ENCODE measurements around the gene MRPS31. TPM values are rescaled to one million over a fixed set of nuclear protein-coding genes. Genes with fewer than 3 reads are reported as not detected.

Gene MRPS31
- total RNA-seq, 1 experiment from 2014 or later = 10.9 TPM

- Histone ChIP-seq H3K36me3 (ENCODE audit: control insufficient read depth, insufficient read depth, low read length) (no peaks in the 10 kb centered on the region), H3K27ac (ENCODE audit: low read length) (no peak overlapping the region), H3K4me1 (ENCODE audit: control insufficient read depth, insufficient read depth, low read length) (no peaks in the 10 kb centered on the region), H3K9me3 (ENCODE audit: control insufficient read depth, insufficient read depth, low read depth, low read length) (no peaks in the 10 kb centered on the region), H3K4me3 (ENCODE audit: low read depth in 2 of 2, low read length in 2 of 2) (no peak overlapping the region), H3K27me3 (ENCODE audit: control insufficient read depth, insufficient read depth, low read length) (no peaks in the 10 kb centered on the region)
- ATAC-seq = no peak
- no peak for DNase-seq (ENCODE audit: low read depth, low spot score)
- no TSS peak for BruUV-seq (replicated peaks)
- in situ Hi-C loops (cut with HindIII; ENCODE audit: low pct_unique_long_range_greater_than_20kb, low sequenced_read_pairs) = no loop called here
- ChIA-PET POLR2A (no interaction called here), CTCF (no interaction called here)
- intact Hi-C loops (cut with micrococcal nuclease; ENCODE audit: unreplicated experiment) = no loop called here
- TF ChIP-seq TCF7L2 (IDR thresholded peaks at IDR 0.05; ENCODE audit: low read depth, low read length) (no peak), REST (IDR thresholded peaks at IDR 0.05; ENCODE audit: insufficient read depth in 1 of 2, low read depth in 2 of 2, low read length in 1 of 2) (no peak), POLR2AphosphoS5 (IDR thresholded peaks at IDR 0.05; ENCODE audit: low read depth, low read length) (no peak), SIN3A (IDR thresholded peaks at IDR 0.05; ENCODE audit: borderline replicate concordance, insufficient read depth, low read depth, low read length) (no peak)
Measured at GRCh38 chr13:40706439-40706838, 64.6 kb downstream of the MRPS31 start.

GRCh38 chr13:40697711-40698110, 73.3 kb downstream of the MRPS31 start:
- ChIA-PET CTCF (no interaction called here), POLR2A (no interaction called here)
- Histone ChIP-seq H3K27me3 (ENCODE audit: control insufficient read depth, insufficient read depth, low read length) (no peaks in the 10 kb centered on the region), H3K27ac (ENCODE audit: low read length) (no peak overlapping the region), H3K4me3 (ENCODE audit: low read depth in 2 of 2, low read length in 2 of 2) (no peak overlapping the region), H3K36me3 (ENCODE audit: control insufficient read depth, insufficient read depth, low read length) (no peaks in the 10 kb centered on the region), H3K4me1 (ENCODE audit: control insufficient read depth, insufficient read depth, low read length) (no peaks in the 10 kb centered on the region), H3K9me3 (ENCODE audit: control insufficient read depth, insufficient read depth, low read depth, low read length) (no peaks in the 10 kb centered on the region)
- BruUV-seq (replicated peaks) = no TSS peak
- DNase-seq (ENCODE audit: low read depth, low spot score) (no peak), ATAC-seq (no peak)
- in situ Hi-C loops (cut with HindIII; ENCODE audit: low pct_unique_long_range_greater_than_20kb, low sequenced_read_pairs) = no loop called here
- TF ChIP-seq POLR2AphosphoS5 (IDR thresholded peaks at IDR 0.05; ENCODE audit: low read depth, low read length) = no peak
- no peak for TF ChIP-seq SIN3A (IDR thresholded peaks at IDR 0.05; ENCODE audit: borderline replicate concordance, insufficient read depth, low read depth, low read length)
- TF ChIP-seq REST (IDR thresholded peaks at IDR 0.05; ENCODE audit: insufficient read depth in 1 of 2, low read depth in 2 of 2, low read length in 1 of 2) = no peak
- no peak for TF ChIP-seq TCF7L2 (IDR thresholded peaks at IDR 0.05; ENCODE audit: low read depth, low read length)
- TF ChIP-seq CTCF (IDR thresholded peaks at IDR 0.05) = no peak
- intact Hi-C loops (cut with micrococcal nuclease; ENCODE audit: unreplicated experiment) = no loop called here

All from Panc1 (cell line).